IPS-18a (cell line): ENCODE results near the gene GOLGB1.
"Not testable (repeated sequence)": the region's sequence is repeated elsewhere in the genome, so short reads cannot be mapped to it uniquely, and the experiment has no call there.

Source experiments
- H3K27ac ChIP-seq: one replicate; pipeline ENCODE4 v1.5.1; 2013; ENCODE audit warnings: low read length
- H3K27me3 ChIP-seq: one replicate; pipeline ENCODE4 v1.6.1; 2013; ENCODE audit warnings: mild to moderate bottlenecking, low read length; ENCODE audit not compliant: control insufficient read depth, insufficient read depth
- H3K36me3 ChIP-seq: one replicate; pipeline ENCODE4 v1.6.1; 2013; ENCODE audit warnings: low read depth, low read length; ENCODE audit not compliant: control insufficient read depth
- H3K4me1 ChIP-seq: one replicate; pipeline ENCODE4 v1.6.1; 2013; ENCODE audit warnings: low read depth, low read length; ENCODE audit not compliant: control insufficient read depth
- H3K4me3 ChIP-seq: one replicate; pipeline ENCODE4 v1.5.1; 2013; ENCODE audit warnings: low read length
- H3K9ac ChIP-seq: one replicate; pipeline ENCODE4 v1.6.1; 2013; ENCODE audit warnings: mild to moderate bottlenecking, low read length, moderate library complexity
- H3K9me3 ChIP-seq: one replicate; pipeline ENCODE4 v1.6.1; 2013; ENCODE audit warnings: low read depth, low read length; ENCODE audit not compliant: control insufficient read depth

GOLGB1 gene

DNA sequence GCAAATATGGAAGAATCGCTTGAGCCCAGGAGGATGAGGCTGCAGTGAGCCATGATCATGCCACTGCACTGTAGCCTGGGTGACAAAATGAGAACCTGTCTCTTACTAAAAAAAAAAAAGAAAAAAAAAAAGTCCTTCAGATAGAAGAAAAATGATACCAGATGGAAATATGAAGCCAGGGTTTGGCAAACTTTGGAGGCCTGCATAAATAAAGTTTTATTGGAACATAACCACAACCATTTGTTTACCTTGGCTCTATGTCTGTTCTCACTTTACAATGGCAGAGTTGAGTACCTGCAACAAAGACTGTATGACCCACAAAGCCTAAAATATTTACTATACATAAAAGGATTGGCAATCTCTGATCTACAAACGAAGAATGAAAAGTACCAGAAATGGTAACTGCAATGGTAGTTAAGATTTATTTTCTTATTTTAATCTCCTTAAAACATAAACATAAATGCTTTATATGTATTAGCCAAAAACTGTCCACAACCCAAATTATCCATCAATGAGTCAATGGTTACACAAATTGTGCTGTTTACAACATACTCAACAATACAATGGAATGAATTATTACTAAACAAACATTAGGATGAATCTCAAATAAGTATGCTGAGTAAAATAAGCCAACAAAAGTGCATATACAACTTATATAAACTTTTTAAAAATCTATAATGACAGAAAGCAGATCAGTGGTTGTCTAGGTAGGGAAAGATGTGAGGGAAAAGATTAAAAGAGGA, 41.8 kb downstream of the GOLGB1 start:
- Histone ChIP-seq H3K27ac (no peak overlapping the region), H3K4me1 (no peaks in the 10 kb centered on the region), H3K36me3 (no peaks in the 10 kb centered on the region), H3K27me3 (no peaks in the 10 kb centered on the region), H3K9me3 (no peaks in the 10 kb centered on the region), H3K4me3 (no peak overlapping the region), H3K9ac (no peak overlapping the region)

DNA sequence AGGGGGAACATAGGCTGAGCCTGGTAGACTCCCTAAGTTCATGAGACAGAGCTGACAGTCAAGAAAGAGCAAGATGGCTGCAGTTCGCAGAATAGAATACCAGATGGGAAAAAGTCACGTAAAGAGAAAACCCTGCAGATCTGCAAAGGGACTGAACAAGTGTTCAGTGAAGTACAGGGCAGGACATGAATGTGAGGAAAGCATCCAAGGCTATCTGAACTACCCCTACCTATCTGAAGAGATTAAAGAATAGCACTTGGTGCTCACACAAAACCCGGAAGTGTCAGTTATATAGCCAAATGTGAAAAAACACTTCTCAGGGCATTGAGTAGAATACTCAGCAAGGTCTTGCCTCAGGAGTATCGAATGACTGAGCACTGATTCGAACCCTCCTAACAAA, 44.0 kb downstream of the GOLGB1 start:
- H3K27ac ChIP-seq: no peak overlapping the region
- H3K4me1 ChIP-seq: no peaks in the 10 kb centered on the region
- no peak overlapping the region for H3K9ac ChIP-seq
- H3K4me3 ChIP-seq: no peak overlapping the region
- no peaks in the 10 kb centered on the region for H3K9me3 ChIP-seq
- H3K36me3 ChIP-seq: peaks cover 10% of the 10 kb centered on the region
- H3K27me3 ChIP-seq: no peaks in the 10 kb centered on the region

DNA sequence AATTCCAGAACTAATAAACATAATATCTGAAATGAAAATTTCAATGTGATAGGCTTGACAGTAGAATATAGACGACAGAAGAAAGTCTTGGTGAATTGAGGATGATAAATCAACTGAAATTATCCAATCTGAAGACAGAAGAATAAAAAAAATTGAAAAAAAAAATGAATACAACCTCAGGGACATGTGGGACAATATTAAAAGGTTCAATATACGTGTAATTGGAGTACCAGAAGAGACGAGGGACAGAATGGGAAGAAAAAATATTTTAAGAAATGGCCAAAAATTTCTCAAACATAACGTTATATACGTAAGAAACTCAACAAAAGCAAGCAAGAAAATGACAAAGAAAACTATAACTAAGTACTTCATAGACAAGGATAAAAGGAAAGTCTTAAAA, 45.6 kb downstream of the GOLGB1 start:
- H3K4me1 ChIP-seq: no peaks in the 10 kb centered on the region
- H3K27ac ChIP-seq: no peak overlapping the region
- no peaks in the 10 kb centered on the region for H3K9me3 ChIP-seq
- H3K27me3 ChIP-seq: no peaks in the 10 kb centered on the region
- peaks cover 10% of the 10 kb centered on the region for H3K36me3 ChIP-seq
- H3K9ac ChIP-seq: no peak overlapping the region
- H3K4me3 ChIP-seq: no peak overlapping the region

DNA sequence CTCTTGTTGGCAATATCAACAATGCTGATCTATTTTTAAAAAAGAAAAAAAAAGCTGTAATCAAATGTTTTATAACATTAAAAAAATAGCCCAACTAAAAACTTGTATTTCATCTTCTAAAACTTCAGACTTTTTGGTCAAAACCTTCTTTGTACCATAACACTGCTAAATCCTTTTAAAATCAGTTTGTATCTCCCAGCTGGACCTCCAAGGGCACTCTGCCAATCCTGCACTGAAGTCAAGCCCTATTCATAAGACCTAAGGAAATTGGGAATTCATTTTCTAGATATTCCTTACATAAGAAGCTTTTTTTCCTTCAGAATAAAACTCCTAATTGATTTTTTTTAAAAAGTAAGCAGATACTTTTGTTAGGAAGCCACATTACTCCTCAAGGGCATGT, 50.6 kb downstream of the GOLGB1 start:
- no peak overlapping the region for H3K9ac ChIP-seq
- no peaks in the 10 kb centered on the region for H3K4me1 ChIP-seq
- H3K4me3 ChIP-seq: no peak overlapping the region
- no peaks in the 10 kb centered on the region for H3K27me3 ChIP-seq
- peaks cover 45% of the 10 kb centered on the region for H3K36me3 ChIP-seq
- H3K9me3 ChIP-seq: no peaks in the 10 kb centered on the region
- no peak overlapping the region for H3K27ac ChIP-seq

DNA sequence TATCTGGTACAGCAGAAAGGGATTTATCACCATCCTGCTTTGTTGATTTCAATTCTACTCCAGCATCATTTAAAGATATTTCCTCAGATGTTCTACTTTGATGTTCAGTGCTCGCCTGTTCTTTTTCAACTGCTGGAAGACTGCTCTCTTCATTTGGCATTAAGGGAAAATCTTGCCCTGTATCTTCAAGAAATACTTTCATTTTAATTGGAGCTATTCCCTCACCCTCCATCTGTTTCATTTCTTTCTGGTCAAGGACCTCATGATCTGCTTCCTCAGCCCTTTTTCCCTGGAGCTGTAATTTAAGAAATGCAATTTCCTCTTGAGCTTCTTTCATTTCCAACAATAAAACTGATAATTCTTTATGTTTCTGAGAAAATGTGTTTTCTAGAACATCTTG, 51.1 kb downstream of the GOLGB1 start:
- Histone ChIP-seq H3K9ac (no peak overlapping the region), H3K9me3 (no peaks in the 10 kb centered on the region), H3K4me3 (no peak overlapping the region), H3K27me3 (no peaks in the 10 kb centered on the region), H3K4me1 (no peaks in the 10 kb centered on the region), H3K36me3 (peaks cover 48% of the 10 kb centered on the region), H3K27ac (no peak overlapping the region)

DNA sequence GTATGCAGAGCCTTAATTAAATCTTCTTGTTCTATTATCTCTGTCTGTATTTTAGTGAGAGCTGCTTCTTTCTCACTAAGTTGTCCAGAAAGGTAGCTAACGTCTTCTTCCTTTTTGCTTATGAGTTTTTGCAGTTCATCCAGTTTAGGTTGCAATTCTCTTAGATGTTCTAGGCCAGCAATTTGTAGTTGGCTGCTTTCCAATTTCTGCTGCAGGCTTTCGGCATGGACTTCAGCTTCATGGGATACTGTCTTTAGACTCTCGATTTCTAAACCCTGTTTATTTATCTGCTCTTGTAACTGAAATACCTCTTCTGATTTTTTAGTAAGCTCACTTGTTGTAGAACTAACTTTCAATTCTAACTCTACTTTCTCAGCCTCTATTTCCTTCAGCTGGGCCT, 53.4 kb downstream of the GOLGB1 start:
- peaks cover 61% of the 10 kb centered on the region for H3K36me3 ChIP-seq
- no peaks in the 10 kb centered on the region for H3K4me1 ChIP-seq
- H3K9me3 ChIP-seq: no peaks in the 10 kb centered on the region
- H3K9ac ChIP-seq: no peak overlapping the region
- H3K27me3 ChIP-seq: no peaks in the 10 kb centered on the region
- H3K4me3 ChIP-seq: no peak overlapping the region
- no peak overlapping the region for H3K27ac ChIP-seq

DNA sequence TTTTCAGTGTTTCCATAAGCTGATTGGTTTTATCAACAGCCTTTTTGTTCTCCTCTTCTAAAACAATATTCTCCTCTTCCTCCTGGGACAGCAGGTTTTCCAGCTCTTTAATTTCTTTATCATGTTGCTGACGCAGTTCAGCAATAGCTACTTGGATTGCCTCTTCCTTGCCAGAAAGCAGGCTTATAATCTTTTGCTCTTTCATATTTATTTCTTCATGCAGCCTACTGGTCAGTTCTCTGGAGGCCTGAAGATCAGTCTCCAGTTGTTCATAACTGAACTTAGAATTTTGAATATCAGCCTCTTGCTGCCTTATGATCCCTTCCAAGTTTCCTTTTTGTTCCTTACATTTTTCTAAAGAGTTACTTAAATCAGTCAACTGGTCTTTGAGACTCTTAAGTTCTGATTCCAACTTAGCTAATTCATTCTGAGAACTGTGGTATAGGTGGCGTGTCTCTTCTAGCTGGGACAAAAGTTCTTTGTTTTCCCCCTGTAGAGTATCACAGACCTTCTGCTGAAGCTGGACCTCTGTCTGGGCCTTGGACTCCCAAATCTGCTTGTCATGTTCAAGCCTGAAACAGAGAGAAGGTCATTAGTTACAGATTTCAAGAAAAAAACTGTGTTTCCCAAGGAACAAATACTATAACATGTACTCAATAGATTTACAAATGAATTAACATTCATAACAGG, 57.4 kb downstream of the GOLGB1 start:
- H3K4me3 ChIP-seq: no peak overlapping the region
- H3K4me1 ChIP-seq: no peaks in the 10 kb centered on the region
- H3K9me3 ChIP-seq: no peaks in the 10 kb centered on the region
- peaks cover 44% of the 10 kb centered on the region for H3K36me3 ChIP-seq
- no peaks in the 10 kb centered on the region for H3K27me3 ChIP-seq
- no peak overlapping the region for H3K9ac ChIP-seq
- H3K27ac ChIP-seq: no peak overlapping the region

DNA sequence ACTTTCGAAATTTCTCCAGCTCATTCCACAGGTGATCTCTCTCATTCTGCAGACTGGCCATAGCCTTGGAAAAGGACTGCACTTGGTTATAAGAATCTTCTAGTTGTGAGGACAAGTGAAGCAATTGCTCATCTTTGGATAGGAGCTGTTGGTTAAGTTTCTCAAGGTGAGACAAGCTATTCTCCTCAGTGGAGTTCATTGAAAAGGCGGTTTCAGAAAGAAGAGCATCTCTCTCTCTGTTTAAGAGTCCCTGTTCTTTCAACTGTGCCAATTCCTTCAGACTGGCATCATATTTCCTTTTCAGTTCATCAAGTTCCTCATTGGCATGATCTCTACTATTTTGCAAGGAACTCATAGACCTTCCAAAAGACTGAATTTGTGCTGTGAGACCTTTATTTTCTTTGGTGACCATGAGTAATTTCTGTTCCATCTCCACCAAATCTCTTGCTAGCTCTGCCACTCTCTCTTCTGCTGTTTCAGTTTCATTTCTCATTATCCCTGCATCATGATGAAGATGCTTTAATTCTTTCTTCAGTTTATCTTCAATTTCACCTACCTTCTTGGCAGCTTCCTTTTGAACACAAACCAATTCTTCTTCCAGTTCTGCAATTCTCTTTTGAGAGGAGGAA, 58.6 kb downstream of the GOLGB1 start:
- H3K27ac ChIP-seq: no peak overlapping the region
- peaks cover 36% of the 10 kb centered on the region for H3K36me3 ChIP-seq
- H3K9me3 ChIP-seq: no peaks in the 10 kb centered on the region
- no peaks in the 10 kb centered on the region for H3K4me1 ChIP-seq
- H3K27me3 ChIP-seq: no peaks in the 10 kb centered on the region
- H3K4me3 ChIP-seq: no peak overlapping the region
- no peak overlapping the region for H3K9ac ChIP-seq

DNA sequence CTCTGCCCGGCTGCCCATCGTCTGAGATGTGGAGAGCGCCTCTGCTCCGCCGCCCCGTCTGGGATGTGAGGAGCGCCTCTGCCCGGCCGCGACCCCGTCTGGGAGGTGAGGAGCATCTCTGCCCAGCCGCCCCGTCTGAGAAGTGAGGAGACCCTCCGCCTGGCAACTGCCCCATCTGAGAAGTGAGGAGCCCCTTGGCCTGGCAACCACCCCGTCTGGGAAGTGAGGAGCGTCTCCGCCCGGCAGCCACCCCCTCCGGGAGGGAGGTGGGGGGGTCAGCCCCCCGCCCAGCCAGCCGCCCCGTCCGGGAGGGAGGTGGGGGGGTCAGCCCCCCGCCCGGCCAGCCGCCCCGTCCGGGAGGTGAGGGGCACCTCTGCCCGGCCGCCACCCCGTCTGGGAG, 60.8 kb downstream of the GOLGB1 start:
- H3K36me3 ChIP-seq: peaks cover 25% of the 10 kb centered on the region
- not testable (repeated sequence) for H3K27ac ChIP-seq, H3K27me3 ChIP-seq, H3K4me1 ChIP-seq, H3K9me3 ChIP-seq, H3K4me3 ChIP-seq, H3K9ac ChIP-seq

DNA sequence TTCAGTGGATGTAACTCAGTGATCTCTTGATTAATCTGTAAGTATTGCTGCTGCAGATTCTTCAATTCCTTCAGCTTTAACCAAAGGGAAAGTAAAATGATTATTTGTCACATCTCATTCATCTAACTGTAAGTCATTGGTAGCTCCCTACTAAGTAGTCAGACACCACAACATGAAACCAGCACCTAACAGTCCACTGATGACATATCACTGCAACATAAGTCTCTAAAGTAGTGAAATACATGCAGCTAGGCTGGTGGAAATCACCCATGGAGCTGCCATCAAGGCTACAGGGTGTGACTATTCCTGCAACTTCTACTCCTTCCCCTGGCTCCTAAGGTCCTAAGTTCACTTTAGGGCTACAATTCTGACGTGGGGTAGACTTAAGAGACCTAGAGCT, 67.7 kb downstream of the GOLGB1 start:
- Histone ChIP-seq H3K27me3 (no peaks in the 10 kb centered on the region), H3K4me3 (no peak overlapping the region), H3K27ac (no peak overlapping the region), H3K9me3 (peaks cover 8% of the 10 kb centered on the region), H3K4me1 (no peaks in the 10 kb centered on the region), H3K36me3 (peaks cover 19% of the 10 kb centered on the region), H3K9ac (no peak overlapping the region)

DNA sequence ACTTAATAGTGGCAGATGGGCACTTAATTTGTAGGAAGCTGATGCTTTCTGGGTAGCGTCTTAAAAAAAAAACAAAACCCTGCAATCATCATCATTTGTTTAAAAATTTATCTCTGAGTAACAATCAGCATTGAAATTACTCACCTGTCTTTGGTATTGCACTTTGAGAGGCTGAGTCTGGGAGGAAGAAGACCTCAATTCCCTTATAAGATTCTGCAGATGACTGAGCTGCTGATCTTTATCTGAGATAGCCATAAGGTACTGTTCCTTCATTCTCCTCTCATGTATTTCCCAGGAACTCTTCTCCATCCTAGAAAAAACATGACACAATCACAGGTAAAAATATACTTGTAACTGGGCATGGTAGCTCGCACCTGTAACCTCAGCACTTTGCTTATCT, 72.4 kb downstream of the GOLGB1 start:
- Histone ChIP-seq H3K9ac (no peak overlapping the region), H3K4me3 (no peak overlapping the region), H3K4me1 (no peaks in the 10 kb centered on the region), H3K27ac (no peak overlapping the region), H3K27me3 (no peaks in the 10 kb centered on the region), H3K36me3 (peaks cover 38% of the 10 kb centered on the region), H3K9me3 (no peaks in the 10 kb centered on the region)

DNA sequence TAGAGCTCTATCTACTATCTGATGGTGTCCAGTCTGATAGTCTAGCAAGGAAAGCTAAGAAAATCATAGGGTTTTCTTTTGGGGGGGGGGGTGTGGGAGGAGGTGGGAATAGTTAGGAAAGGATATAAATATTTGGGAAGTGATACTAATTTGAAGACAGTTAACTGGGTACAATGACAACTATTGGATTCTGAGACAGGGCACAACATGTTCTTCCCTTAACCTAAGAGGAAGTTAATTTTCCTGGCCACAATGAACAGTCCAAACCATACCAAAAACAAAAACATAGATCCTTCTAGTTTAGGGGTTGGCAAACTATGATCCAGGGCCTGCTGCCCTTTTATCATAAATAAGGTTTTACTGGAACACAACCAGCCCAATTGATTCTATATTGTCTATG, 78.9 kb downstream of the GOLGB1 start:
- Histone ChIP-seq H3K9me3 (no peaks in the 10 kb centered on the region), H3K27me3 (no peaks in the 10 kb centered on the region), H3K9ac (no peak overlapping the region), H3K4me3 (no peak overlapping the region), H3K27ac (no peak overlapping the region), H3K36me3 (peaks cover 32% of the 10 kb centered on the region), H3K4me1 (no peaks in the 10 kb centered on the region)
